H1 (cell line): ENCODE data around the gene TFF3. TPM values are rescaled to one million over a fixed set of nuclear protein-coding genes. Genes with fewer than 3 reads are reported as not detected.

Experiments used
- CTCF ChIA-PET: fragments of 300-600 bp; sonication (Branson Sonifier 250); formaldehyde crosslinking; loops from one replicate; lab custom pipeline; 2021; ENCODE audit not compliant: partially characterized antibody; lab: Charles Lee
- POLR2A ChIA-PET: fragments of 300-600 bp; sonication (Branson Sonifier 250); formaldehyde crosslinking; loops from one replicate; lab custom pipeline; 2021; ENCODE audit warnings: inconsistent platforms; ENCODE audit not compliant: partially characterized antibody; lab: Charles Lee
- DNase-seq, 2 experiments: peaks; one replicate each; pipeline versions ENCODE4 v3.0.0 to v3.0.0-alpha.2; 2010 to 2022; ENCODE audit warnings: low spot score in 2 of 2, low read depth in 1 of 2, mixed read lengths in 1 of 2
- FAIRE-seq: peaks from 2 replicates; lab custom pipeline; 2011; peaks lifted over from hg19 to GRCh38; lab: Jason Lieb, UNC
- H2AFZ ChIP-seq: 2 replicates; pipeline ENCODE4 v1.8.1; 2012; ENCODE audit warnings: low read length, inconsistent platforms
- H2AK5ac ChIP-seq: 2 replicates; pipeline ENCODE4 v1.6.1; 2013; ENCODE audit warnings: low read depth, low read length
- H2BK120ac ChIP-seq: replicated peaks from 2 replicates; pipeline ENCODE3; 2013; ENCODE audit warnings: low read depth, low read length, inconsistent platforms
- H2BK12ac ChIP-seq: 2 replicates; pipeline ENCODE4 v1.6.1; 2013; ENCODE audit warnings: low read depth, low read length
- H2BK15ac ChIP-seq: 2 replicates; pipeline ENCODE4 v1.6.1; 2013; ENCODE audit warnings: low read length
- H2BK20ac ChIP-seq: 2 replicates; pipeline ENCODE4 v1.6.1; 2013; ENCODE audit warnings: low read length
- H2BK5ac ChIP-seq: 2 replicates; pipeline ENCODE4 v1.6.1; 2013; ENCODE audit warnings: low read depth, low read length
- H3K14ac ChIP-seq: 2 replicates; pipeline ENCODE4 v1.6.1; 2013; ENCODE audit warnings: inconsistent platforms; ENCODE audit not compliant: insufficient read length
- H3K18ac ChIP-seq: 2 replicates; pipeline ENCODE4 v1.6.1; 2013; ENCODE audit warnings: low read length; ENCODE audit errors: extremely low read depth
- H3K23ac ChIP-seq: 2 replicates; pipeline ENCODE4 v1.6.1; 2013; ENCODE audit warnings: inconsistent platforms; ENCODE audit not compliant: insufficient read length
- H3K23me2 ChIP-seq: 2 replicates; pipeline ENCODE4 v1.6.1; 2013; ENCODE audit warnings: low read depth, low read length
- H3K27ac ChIP-seq: 2 replicates; pipeline ENCODE4 v1.6.1; 2011; ENCODE audit warnings: low read depth, low read length, inconsistent platforms
- H3K27me3 ChIP-seq, 4 experiments: replicated peaks in 1 of 4; 1 replicate in 1 of 4; 2 replicates in 3 of 4; pipeline versions ENCODE4 v1.6.1 to v1.8.1; 2011 to 2013; ENCODE audit warnings: low read length in 3 of 4, mild to moderate bottlenecking in 3 of 4, inconsistent platforms in 2 of 4, mixed read lengths in 2 of 4, moderate library complexity in 1 of 4; ENCODE audit not compliant: control insufficient read depth in 3 of 4, insufficient read depth in 3 of 4; ENCODE audit errors: extremely low read depth in 1 of 4
- H3K36me3 ChIP-seq, 4 experiments: 2 replicates each; pipeline versions ENCODE4 v1.6.1 to v1.8.1; 2011 to 2013; ENCODE audit warnings: mild to moderate bottlenecking in 4 of 4, low read length in 3 of 4, moderate library complexity in 2 of 4, control low read depth in 1 of 4, inconsistent platforms in 1 of 4; ENCODE audit not compliant: insufficient read depth in 4 of 4, control insufficient read depth in 2 of 4
- H3K4ac ChIP-seq: replicated peaks from 2 replicates; pipeline ENCODE3; 2013; ENCODE audit warnings: low read length, low read depth, mixed read lengths, inconsistent platforms; ENCODE audit not compliant: insufficient read length
- H3K4me1 ChIP-seq, 4 experiments: replicated peaks in 1 of 4; 1 replicate in 1 of 4; 2 replicates in 3 of 4; pipeline versions ENCODE4 v1.6.1 to v1.8.1; 2011 to 2013; ENCODE audit warnings: low read length in 3 of 4, inconsistent platforms in 2 of 4, mixed read lengths in 1 of 4; ENCODE audit not compliant: insufficient read depth in 4 of 4, control insufficient read depth in 3 of 4
- H3K4me2 ChIP-seq, 2 experiments: 2 replicates each; pipeline versions ENCODE4 v1.6.1 to v1.8.1; 2011 to 2013; ENCODE audit warnings: low read depth in 2 of 2, low read length in 2 of 2, control low read depth in 1 of 2, inconsistent platforms in 1 of 2, mild to moderate bottlenecking in 1 of 2; ENCODE audit not compliant: insufficient read depth in 1 of 2
- H3K4me3 ChIP-seq, 4 experiments: fragments of 200-600, 300-600 bp in 1 of 4; sonication (generic), shearing (Covaris generic), sonication (Bioruptor Twin) in 1 of 4; 2 replicates each; pipeline versions ENCODE4 v1.5.1 to v1.8.1; 2011 to 2016; ENCODE audit warnings: low read length in 4 of 4, low read depth in 3 of 4, control low read depth in 2 of 4, inconsistent platforms in 2 of 4, mild to moderate bottlenecking in 2 of 4, mixed read lengths in 1 of 4, moderate library complexity in 1 of 4; ENCODE audit not compliant: insufficient read depth in 2 of 4; ENCODE audit errors: extremely low read depth in 1 of 4
- H3K56ac ChIP-seq: replicated peaks from 2 replicates; pipeline ENCODE3; 2013; ENCODE audit warnings: low read depth, mild to moderate bottlenecking, mixed read lengths, low read length, inconsistent platforms; ENCODE audit not compliant: insufficient read length
- H3K79me1 ChIP-seq: 2 replicates; pipeline ENCODE4 v1.6.1; 2013; ENCODE audit warnings: low read depth, low read length, control low read depth
- H3K79me2 ChIP-seq, 2 experiments: 2 replicates each; pipeline versions ENCODE4 v1.6.1 to v1.8.1; 2012 to 2013; ENCODE audit warnings: low read length in 2 of 2, mild to moderate bottlenecking in 2 of 2, inconsistent platforms in 1 of 2; ENCODE audit not compliant: insufficient read depth in 2 of 2, control insufficient read depth in 1 of 2
- H3K9ac ChIP-seq, 4 experiments: replicated peaks in 1 of 4; 1 replicate in 1 of 4; 2 replicates in 3 of 4; pipeline versions ENCODE4 v1.6.1 to v1.8.1; 2011 to 2013; ENCODE audit warnings: low read depth in 3 of 4, low read length in 3 of 4, control low read depth in 2 of 4, mild to moderate bottlenecking in 2 of 4, moderate library complexity in 2 of 4, inconsistent platforms in 1 of 4; ENCODE audit errors: extremely low read depth in 1 of 4
- H3K9me3 ChIP-seq, 2 experiments: 2 replicates each; pipeline versions ENCODE4 v1.6.1 to v1.8.1; 2012 to 2013; ENCODE audit warnings: mild to moderate bottlenecking in 2 of 2, moderate library complexity in 2 of 2, control low read depth in 1 of 2, inconsistent platforms in 1 of 2, low read depth in 1 of 2, low read length in 1 of 2, mixed read lengths in 1 of 2; ENCODE audit not compliant: insufficient read depth in 2 of 2
- H4K20me1 ChIP-seq, 2 experiments: replicated peaks in 1 of 2; 2 replicates each; pipeline versions ENCODE3 to v1.8.1; 2011 to 2013; ENCODE audit warnings: inconsistent platforms in 2 of 2, low read length in 2 of 2, mild to moderate bottlenecking in 1 of 2; ENCODE audit not compliant: insufficient read depth in 2 of 2, control insufficient read depth in 1 of 2
- H4K5ac ChIP-seq: 2 replicates; pipeline ENCODE4 v1.6.1; 2013; ENCODE audit warnings: low read length, low read depth, mixed read lengths, inconsistent platforms; ENCODE audit not compliant: insufficient read length
- H4K8ac ChIP-seq: 2 replicates; pipeline ENCODE4 v1.8.0; 2013; ENCODE audit warnings: mild to moderate bottlenecking, moderate library complexity, low read length, inconsistent platforms; ENCODE audit not compliant: insufficient read depth; ENCODE audit errors: extremely low read depth
- H4K91ac ChIP-seq: replicated peaks from 2 replicates; pipeline ENCODE3; 2013; ENCODE audit warnings: low read length, mixed read lengths, inconsistent platforms; ENCODE audit not compliant: insufficient read length
- ATF3 ChIP-seq: IDR thresholded peaks from 2 replicates; pipeline ENCODE4 v1.6.1; 2011; ENCODE audit warnings: low read depth, mild to moderate bottlenecking, low read length; ENCODE audit not compliant: insufficient read depth
- BACH1 ChIP-seq: IDR thresholded peaks from 2 replicates; pipeline ENCODE4 v1.6.1; 2012; ENCODE audit warnings: low read length, improper control_type of control experiment
- POLR2A ChIP-seq, 2 experiments: IDR thresholded peaks; 1 replicate in 1 of 2; 2 replicates in 1 of 2; pipeline ENCODE4 v1.6.1; 2011; ENCODE audit warnings: low read depth in 2 of 2, low read length in 2 of 2, mild to moderate bottlenecking in 2 of 2; ENCODE audit errors: control extremely low read depth in 1 of 2
- RXRA ChIP-seq: IDR thresholded peaks from 2 replicates; pipeline ENCODE4 v1.6.1; 2011; ENCODE audit warnings: low read depth, mild to moderate bottlenecking, low read length, moderate library complexity; ENCODE audit not compliant: insufficient read depth
- SIN3A ChIP-seq, 2 experiments: IDR thresholded peaks in 1 of 2; conservative IDR thresholded peaks in 1 of 2; 2 replicates each; pipeline ENCODE4 v1.6.1; 2011 to 2012; ENCODE audit warnings: low read length in 2 of 2, improper control_type of control experiment in 1 of 2, low read depth in 1 of 2, mild to moderate bottlenecking in 1 of 2
- WGBS, 2 experiments: shearing (Covaris generic) in 1 of 2; methylation state at CpG; one replicate each; pipeline versions ENCODE4 v1.1.6 to v1.1.7; 2013 to 2015; ENCODE audit warnings: low lambda C conversion rate in 2 of 2, mixed read lengths in 2 of 2, inconsistent platforms in 1 of 2, low coverage in 1 of 2, missing lambda C conversion rate in 1 of 2; ENCODE audit not compliant: insufficient replicate concordance in 2 of 2, insufficient coverage in 1 of 2, insufficient read length in 1 of 2; ENCODE audit errors: extremely low coverage in 1 of 2, missing lambda C conversion rate in 1 of 2; 5-methylcytosine and 5-hydroxymethylcytosine counted together
- polyA plus RNA-seq, 7 experiments: library from polyadenylated mRNA; depleted of rRNA in 3 of 7; stranded (reverse) in 5 of 7; unstranded in 2 of 7; fragments of >200 nt in 5 of 7; fragments of 200-250 nt in 2 of 7; gene quantifications; 1 replicate in 5 of 7; 2 replicates in 1 of 7; 4 replicates in 1 of 7; pipeline versions ENCODE4 v1.2.1 to v1.2.3, GENCODE V29; 2011 to 2013; ENCODE audit warnings: missing spikeins in 2 of 7, mixed read lengths in 2 of 7
- total RNA-seq: library from RNA; stranded (reverse); fragmentation: NEBNext Ultra II Directional; extraction: Animal tissue kit (Norgen Biotek cat#: 25700); gene quantifications from 2 replicates; pipeline ENCODE4 v1.2.1, GENCODE V29; 2021

TFF3 gene
- total and polyA plus RNA-seq, 2 of the 8 experiments (the other 6 are each of a cell fraction or from before 2014, with no cell fraction given): 1.7 to 6.7 TPM

- Histone ChIP-seq H3K18ac (no peak overlapping the region), H3K4me3 (no peak overlapping the region), H3K79me2 (no peaks in the 10 kb centered on the region), H3K23ac (no peak overlapping the region), H3K56ac (no peak overlapping the region), H3K9ac (no peak overlapping the region), H3K9me3 (no peaks in the 10 kb centered on the region), H3K79me1 (no peaks in the 10 kb centered on the region), H4K5ac (no peak overlapping the region), H3K36me3 (no peaks in the 10 kb centered on the region), H3K23me2 (no peaks in the 10 kb centered on the region; the same call in 1 of the 2 replicates), H2AFZ (no peak overlapping the region), H3K14ac (no peak overlapping the region), H3K4me1 (peaks cover 6 to 24% (median 18%) of the 10 kb centered on the region in 4 experiments), H3K4me2 (no peak overlapping the region; a peak in 1 of 4 replicates), H3K27me3 (peaks cover 0 to 7% (median 3%) of the 10 kb centered on the region in 4 experiments; a peak in 2 of 7 replicates), H2BK5ac (no peak overlapping the region; the same call in 1 of the 2 replicates), H4K8ac (peak overlapping the region; percentile 12; the same call in 1 of the 2 replicates), H3K4ac (no peak overlapping the region), H3K27ac (no peak overlapping the region), H2BK20ac (no peak overlapping the region), H2AK5ac (no peak overlapping the region; the same call in 1 of the 2 replicates), H2BK12ac (0 out of 2 replicates have a peak overlapping the region, but pooled peaks have one; percentile 68), H4K20me1 (no peaks in the 10 kb centered on the region), H2BK120ac (no peak overlapping the region), H4K91ac (no peak overlapping the region), H2BK15ac (no peak overlapping the region)
- FAIRE-seq: no peak
- peak in 1 of 2 experiments; percentile 37 for DNase-seq
- POLR2A ChIA-PET: no interaction called here
- CTCF ChIA-PET: interaction anchor here (0.9 to 14.3 kb wide), 6 partner anchors 12 to 126 kb away, joined by 3 to 137 read pairs (median 16); no protein-coding TSS in a partner anchor
- TF ChIP-seq RXRA: no peak
- no peak for TF ChIP-seq POLR2A (IDR thresholded peaks at IDR 0.05; ENCODE audit: control extremely low read depth in 1 of 2, low read depth in 2 of 2, low read length in 2 of 2)
- TF ChIP-seq SIN3A (conservative IDR thresholded peaks at IDR 0.05 in 1 of 2, IDR thresholded peaks at IDR 0.05 in 1 of 2; ENCODE audit: low read depth in 1 of 2, low read length in 2 of 2): no peak
- no peak for TF ChIP-seq ATF3
- no peak for TF ChIP-seq BACH1
- 91% methylated on average over 10 of the region's 16 CpGs; no CpG with 5 or more reads in 1 of the 2 experiments for WGBS, 2 experiments
Measured at GRCh38 chr21:42312626-42313104, 2.5 kb downstream of the TFF3 start.
